ENCODE data around the gene ZNF827.

The ZNF827 gene

GRCh38 chr4:145934434-145935047 is 4.1 kb downstream of the ZNF827 start:
- no peak for DNase-seq

GRCh38 chr4:145933134-145933533 is 5.5 kb downstream of the ZNF827 start:
- DNase-seq, result no peak

DNA sequence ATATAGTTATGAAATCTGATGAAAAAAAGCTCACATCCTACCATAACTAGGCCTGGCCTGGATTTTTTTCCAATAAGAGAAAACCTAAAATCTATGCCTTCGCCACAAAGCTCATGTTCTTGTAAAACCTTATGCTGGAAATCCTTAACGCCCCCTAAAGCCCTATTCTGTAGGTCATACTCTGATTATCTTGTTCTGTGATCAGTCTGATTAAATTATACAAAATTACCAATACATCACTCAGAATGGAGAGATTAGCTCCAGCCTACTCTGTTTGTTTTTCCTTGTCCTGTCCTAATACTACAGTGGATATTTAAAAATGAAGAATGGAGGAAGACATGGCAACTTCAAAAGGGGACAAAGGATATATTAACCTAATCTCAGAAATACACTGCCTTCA is 7.2 kb downstream of the ZNF827 start:
- no peak for DNase-seq

- no peak for DNase-seq
These were observed 8.0 kb downstream of the ZNF827 start for GRCh38 chr4:145930592-145930991.

DNA sequence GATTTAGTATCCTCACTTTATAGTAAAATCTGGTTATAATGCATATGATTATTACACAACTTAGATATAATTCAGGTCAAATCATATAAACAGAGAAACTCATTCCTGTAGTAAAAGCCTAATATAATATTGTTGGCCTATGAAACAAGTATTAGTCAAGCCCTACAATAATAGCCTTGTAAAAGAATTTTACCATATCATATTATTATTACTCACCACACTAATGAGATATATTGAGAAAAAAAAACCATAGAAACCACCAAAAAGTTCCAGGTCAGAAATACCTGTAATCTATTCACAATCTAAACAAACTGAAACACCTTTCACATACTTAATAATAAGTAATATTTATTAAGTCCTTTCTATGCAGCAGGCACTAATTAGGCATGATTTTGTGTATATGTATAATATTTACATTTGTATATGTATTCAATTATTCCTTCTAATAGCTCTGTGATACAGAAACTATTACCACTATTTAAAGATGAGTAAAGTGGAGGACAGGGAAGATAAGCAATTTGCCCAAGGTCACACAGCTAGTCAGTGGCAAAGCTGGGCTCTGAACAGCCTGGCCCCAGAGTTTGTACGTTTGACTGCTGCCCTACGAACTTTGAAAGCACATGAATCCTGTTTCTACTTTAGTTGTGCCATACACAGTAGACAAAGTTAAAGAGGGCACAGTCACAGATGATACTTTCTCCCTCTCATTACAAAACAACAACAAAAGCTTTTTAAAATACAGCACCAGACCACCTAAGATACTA is 9.0 kb downstream of the ZNF827 start:
- DNase-seq, result no peak

- no peak for DNase-seq
These were observed 9.9 kb downstream of the ZNF827 start for GRCh38 chr4:145928748-145929147.

- DNase-seq, result no peak
These were observed 11.6 kb downstream of the ZNF827 start for GRCh38 chr4:145927030-145927429.

GRCh38 chr4:145921231-145921630 is 17.4 kb downstream of the ZNF827 start:
- no peak for DNase-seq

- no peak for DNase-seq
These were observed 18.4 kb downstream of the ZNF827 start for GRCh38 chr4:145920205-145920604.

- no peak for DNase-seq
These were observed 26.2 kb downstream of the ZNF827 start for GRCh38 chr4:145912376-145912775.

DNA sequence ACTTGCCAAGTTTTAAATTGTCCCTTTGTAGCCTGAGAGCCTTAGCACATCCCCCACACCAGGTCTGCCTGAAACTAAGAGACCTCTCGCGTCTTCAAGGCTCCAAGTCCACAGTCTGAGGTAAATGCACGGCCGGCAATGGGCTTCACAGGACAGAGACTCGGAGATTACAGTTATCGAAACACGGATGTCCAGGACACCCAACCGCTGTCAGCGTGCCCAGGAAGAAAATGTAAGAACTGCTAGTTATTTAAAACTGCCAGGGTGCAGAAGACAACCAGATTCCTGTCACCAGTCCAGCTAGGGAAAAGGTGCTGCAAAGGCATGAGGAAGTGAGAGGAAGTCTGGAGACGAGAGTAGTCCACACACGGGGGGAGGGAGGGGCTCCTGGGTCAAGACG is 28.9 kb downstream of the ZNF827 start:
- no peak for DNase-seq

DNA sequence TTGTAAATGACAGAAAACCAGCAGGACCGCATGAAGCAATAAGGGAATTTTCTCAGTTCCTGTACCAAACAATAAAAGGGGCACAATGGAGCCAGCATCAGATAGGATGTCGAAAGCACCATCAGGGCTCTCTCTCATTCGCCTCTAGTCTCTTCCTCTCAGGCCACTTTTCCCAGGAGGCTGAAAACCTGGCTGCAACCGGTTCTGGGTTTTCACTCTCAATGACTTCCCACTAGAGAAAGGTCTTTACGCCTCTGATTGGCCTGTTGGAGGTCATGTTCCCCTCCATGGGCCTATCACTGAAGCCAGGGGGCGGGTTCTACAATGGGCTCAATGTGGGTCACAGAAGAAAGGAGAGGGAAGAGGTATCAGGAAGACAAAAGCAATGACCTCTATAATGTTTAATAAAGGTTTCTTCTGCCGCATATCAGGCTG is 29.3 kb downstream of the ZNF827 start:
- DNase-seq, result no peak

GRCh38 chr4:145907812-145908211 is 30.8 kb downstream of the ZNF827 start:
- no peak for DNase-seq

GRCh38 chr4:145907390-145907789 is 31.2 kb downstream of the ZNF827 start:
- no peak for DNase-seq

DNA sequence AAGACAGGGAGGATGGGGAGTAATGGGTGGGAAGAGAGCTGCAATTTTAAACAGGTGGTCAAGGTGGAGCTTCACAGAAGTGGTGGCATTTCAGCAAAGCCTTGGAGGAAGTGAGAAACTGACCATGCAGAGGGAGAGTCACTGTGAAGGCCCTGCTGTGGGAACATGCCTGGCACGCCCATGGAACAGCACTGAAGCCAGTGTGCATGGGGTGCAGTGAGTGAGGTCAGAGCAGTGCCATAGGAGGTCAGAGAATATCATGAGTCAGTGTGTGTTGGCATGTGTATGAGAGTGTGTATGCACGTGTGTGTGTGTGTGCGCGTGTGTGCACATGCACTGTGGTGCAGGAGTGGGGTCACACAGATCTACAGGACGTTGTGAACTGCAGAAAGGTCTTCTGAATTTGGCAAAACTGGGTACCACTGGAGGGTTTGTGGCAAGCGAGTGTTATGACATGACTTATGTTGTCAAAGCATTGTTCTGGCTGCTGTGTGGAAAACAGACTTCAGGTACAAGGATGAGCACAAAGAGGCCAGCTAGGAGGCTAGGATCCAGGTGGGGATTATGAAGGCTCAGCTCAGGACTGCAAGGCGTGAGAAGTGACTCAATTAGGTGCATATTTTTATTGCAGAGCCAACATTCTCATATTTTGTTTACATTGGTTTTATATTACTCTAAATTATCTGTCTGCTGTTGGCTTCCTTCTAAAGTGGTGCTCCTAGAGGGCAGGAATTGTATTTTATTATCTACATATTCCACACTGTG is 34.0 kb downstream of the ZNF827 start:
- DNase-seq, result no peak

- DNase-seq, result no peak
These were observed 36.1 kb downstream of the ZNF827 start for GRCh38 chr4:145902522-145902921.

GRCh38 chr4:145899886-145900460 is 38.6 kb downstream of the ZNF827 start:
- DNase-seq, result no peak

- no peak for DNase-seq
These were observed 39.6 kb downstream of the ZNF827 start for GRCh38 chr4:145898926-145899531.

GRCh38 chr4:145898466-145898865 is 40.2 kb downstream of the ZNF827 start:
- no peak for DNase-seq

- no peak for DNase-seq
These were observed 43.6 kb downstream of the ZNF827 start for GRCh38 chr4:145895056-145895455.

- no peak for DNase-seq
These were observed 46.7 kb downstream of the ZNF827 start for GRCh38 chr4:145891958-145892357.

GRCh38 chr4:145890689-145891088 is 47.9 kb downstream of the ZNF827 start:
- no peak for DNase-seq

GRCh38 chr4:145888393-145888792 is 50.2 kb downstream of the ZNF827 start:
- no peak for DNase-seq
